Islet precursor cell (in vitro differentiated cells): ENCODE measurements around the gene CAPN1.

Experiments
- DNase-seq: peaks from one replicate; pipeline ENCODE4 v3.0.0-alpha.2; 2018

The CAPN1 gene

DNA sequence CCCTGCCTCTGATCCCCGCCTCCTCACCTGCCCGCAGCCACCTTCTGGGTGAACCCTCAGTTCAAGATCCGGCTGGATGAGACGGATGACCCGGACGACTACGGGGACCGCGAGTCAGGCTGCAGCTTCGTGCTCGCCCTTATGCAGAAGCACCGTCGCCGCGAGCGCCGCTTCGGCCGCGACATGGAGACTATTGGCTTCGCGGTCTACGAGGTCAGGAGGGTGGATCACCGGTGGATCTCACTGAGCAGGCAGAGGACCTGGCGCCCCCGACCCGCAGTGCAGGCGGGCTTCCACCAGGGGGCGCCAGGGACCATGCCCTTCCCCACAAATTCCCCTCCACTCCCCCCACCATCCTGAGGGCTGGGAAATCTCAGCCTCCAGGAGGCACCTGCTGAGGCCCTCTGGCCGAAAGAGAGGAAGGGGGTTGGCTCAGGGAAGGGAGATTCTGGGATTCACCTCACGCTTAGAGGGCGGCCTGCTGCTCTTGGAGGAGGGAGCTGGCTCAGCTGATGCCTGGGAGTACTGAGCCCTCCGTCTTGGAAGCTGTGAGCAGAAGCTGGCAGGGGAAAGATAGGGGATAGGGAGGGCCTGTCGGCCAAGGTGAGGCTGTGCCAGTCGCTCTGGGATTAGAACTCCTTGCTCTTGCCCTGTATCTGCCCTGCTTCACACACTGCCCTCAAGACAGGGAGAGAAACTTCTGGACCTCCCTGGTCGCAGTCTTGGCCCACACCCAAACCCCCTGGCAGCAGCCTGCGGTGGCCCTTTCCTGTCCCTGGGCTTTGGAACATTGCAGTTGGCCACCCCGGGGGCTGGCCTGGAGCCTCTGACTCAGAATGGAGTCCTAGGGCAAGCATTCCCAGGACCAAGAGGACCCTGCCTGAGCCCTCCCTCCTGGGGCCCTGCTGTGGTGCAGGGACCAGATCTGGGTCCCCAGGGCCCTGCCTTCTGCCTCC, 23.2 kb downstream of the CAPN1 start:
- peak; percentile 85 for DNase-seq

DNA sequence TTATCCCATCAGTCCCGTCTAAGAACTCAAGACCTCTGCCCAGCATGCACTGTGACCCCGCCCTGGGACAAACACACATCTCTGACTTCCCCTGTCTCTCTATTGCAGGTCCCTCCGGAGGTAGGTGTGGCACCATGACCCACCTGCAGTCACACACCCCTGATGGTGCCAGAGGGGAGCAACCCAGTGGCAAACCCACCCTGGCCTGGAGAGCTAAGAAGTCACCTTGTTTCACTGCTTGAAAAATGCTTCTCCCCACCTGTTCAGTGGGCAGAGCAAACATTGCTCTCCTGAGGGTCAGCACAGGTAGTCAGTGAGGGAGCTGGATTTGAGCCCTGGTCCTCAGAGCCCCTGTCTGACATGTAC, 23.9 kb downstream of the CAPN1 start:
- DNase-seq: no peak

DNA sequence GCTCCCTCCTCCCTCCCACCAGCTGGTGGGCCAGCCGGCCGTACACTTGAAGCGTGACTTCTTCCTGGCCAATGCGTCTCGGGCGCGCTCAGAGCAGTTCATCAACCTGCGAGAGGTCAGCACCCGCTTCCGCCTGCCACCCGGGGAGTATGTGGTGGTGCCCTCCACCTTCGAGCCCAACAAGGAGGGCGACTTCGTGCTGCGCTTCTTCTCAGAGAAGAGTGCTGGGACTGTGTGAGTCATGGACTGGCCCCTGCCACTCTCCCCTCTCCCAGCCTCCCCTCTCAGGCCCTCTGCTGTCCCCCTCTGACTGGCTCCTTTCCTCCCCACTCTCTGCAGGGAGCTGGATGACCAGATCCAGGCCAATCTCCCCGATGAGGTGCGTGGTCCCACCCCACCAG, 24.7 kb downstream of the CAPN1 start:
- no peak for DNase-seq

DNA sequence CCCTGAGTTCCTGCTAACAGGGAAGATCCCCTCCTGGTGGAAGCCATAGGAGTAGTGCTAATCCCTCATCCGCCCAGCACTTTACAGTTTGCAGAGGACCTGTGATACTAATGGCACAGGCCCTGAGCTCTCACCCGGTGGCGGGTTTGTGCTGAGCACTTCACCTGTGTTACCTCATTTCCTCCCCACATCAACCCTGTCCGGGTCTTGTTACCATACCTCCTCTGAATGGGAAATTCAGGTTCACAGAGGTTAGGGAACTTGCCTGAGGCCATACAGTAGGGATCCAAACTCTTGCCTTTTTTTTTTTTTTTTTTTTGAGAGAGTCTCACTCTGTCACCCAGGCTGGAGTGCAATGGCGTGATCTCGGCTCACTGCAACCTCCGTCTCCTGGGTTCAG, 25.2 kb downstream of the CAPN1 start:
- no peak for DNase-seq

DNA sequence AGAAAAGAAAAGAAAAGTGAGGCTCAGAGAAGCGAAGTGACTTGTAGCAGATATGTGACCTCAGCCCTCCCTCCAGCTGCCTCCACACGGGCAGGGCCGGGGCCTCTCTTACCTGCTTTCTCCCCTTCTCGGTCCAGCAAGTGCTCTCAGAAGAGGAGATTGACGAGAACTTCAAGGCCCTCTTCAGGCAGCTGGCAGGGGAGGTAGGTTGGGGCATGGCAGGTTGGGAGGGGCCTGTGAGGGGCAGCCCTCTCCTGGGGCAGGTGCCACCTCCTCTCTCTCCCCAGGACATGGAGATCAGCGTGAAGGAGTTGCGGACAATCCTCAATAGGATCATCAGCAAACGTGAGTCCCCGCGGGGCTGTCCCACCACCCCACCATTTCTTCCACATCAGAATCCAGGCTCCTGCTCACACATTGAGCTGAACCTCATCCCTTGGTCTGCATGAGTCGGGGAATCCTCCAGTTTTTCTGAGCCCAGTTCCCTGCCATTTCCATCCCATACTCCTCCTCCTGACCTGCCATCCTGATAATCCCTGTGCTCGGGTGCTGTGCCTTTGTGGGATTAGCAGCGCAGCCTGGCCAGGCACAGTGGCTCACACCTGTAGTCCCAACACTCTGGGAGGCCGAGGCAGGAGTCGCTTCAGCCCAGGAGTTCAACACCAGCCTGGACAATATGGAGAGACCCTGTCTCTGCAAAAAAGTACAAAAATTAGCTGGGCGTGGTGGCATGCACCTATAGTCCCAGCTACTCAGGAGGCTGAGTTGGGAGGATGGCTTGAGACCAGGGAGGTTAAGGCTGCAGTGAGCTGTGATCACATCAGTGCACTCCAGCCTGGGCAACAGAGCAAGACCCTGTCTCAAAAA, 26.4 kb downstream of the CAPN1 start:
- no peak for DNase-seq

DNA sequence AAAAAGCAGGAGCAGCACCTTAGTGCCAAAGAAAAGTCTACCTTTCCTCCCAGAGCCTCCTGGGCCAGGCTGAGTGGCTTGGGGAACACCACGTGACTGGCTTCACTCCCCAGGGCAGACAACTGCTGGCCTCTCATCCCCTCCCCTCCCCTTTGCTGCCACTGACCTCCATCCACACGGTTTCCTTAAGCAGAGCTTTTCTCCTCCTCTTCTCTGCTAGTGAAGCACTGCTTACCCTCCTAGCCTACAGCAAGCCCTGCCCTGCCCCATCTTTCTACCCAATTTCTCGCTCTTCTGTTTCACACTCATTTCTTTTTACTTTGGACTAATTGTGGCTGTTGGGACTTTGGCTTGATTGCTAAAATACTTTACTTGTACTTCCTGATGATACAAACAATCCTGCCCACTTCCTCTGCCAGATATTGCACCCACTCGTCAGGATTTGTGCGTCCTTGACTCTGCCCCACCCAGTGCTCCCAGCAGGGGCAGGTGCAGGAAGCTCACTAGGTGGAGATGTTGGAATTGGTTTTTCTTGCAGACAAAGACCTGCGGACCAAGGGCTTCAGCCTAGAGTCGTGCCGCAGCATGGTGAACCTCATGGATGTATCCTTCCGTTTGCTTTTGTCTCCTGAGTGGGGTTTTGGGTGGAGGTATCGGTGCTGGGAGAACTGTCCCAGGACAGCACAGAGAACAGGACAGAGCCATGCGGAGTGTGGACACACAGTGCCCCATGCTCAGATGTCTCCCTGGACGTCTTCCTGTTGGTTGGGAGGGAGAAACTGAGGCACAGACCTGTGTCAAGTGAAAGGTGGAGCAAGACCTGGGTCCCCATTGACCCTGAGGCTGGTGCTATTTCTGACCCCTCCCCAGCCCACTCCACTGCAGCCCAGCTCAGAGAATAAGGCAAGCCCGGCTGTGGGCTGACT, 27.3 kb downstream of the CAPN1 start:
- DNase-seq: no peak

DNA sequence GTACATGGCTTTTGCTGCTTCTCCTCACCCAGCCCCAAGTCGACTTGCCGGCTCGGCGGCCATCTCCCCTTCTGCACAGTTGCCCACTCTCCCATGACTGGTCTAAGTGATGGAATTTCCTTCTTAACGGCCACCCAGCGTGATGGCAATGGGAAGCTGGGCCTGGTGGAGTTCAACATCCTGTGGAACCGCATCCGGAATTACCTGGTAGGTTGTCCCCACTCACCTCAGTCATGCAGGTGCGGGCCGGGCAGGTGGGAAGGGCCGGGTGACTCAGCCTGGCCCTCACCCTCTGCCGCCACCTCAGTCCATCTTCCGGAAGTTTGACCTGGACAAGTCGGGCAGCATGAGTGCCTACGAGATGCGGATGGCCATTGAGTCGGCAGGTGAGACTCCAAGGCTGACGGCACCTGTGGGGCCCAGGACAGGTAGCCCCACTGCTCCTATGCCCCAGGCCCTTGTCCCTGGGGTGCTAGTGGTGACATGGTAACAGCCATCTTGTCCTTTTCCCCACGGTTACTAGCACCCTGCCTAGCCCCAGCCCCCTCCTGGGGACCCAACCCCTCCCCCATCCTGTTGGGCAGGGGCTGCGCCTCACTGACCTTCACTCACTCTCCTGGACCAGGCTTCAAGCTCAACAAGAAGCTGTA, 28.1 kb downstream of the CAPN1 start:
- no peak for DNase-seq

DNA sequence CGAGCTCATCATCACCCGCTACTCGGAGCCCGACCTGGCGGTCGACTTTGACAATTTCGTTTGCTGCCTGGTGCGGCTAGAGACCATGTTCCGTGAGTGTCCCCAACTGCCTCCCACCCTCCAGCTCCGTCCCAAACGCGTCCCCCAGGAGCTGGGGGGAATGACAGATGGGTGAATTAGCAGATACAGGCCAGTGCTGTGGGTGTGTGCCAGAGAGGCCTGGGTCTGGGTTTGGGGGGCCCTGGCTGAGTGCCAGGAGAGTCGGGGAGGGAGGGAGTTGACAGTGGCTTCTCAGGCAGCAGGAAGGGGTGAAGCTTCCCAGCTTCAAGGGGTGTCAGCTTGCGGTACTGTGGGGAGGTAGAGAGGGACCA, 28.6 kb downstream of the CAPN1 start:
- DNase-seq: no peak

DNA sequence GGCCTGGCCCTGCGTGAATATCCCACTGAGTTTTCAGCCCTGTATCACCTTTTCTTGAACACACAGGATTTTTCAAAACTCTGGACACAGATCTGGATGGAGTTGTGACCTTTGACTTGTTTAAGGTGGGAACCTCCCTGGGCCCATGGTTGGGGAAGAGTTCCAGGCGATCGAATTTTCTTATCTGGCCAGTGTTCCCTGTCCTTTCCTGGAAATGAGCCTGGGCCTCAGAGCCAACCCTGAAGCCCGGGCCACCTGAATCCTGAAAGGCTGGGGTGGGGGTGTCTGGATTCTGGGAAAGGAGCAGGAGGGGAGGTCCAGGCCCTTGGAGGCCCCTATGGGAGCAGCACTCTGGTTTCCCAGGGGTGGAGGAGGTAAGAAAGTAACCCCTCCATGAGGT, 29.0 kb downstream of the CAPN1 start:
- no peak for DNase-seq

DNA sequence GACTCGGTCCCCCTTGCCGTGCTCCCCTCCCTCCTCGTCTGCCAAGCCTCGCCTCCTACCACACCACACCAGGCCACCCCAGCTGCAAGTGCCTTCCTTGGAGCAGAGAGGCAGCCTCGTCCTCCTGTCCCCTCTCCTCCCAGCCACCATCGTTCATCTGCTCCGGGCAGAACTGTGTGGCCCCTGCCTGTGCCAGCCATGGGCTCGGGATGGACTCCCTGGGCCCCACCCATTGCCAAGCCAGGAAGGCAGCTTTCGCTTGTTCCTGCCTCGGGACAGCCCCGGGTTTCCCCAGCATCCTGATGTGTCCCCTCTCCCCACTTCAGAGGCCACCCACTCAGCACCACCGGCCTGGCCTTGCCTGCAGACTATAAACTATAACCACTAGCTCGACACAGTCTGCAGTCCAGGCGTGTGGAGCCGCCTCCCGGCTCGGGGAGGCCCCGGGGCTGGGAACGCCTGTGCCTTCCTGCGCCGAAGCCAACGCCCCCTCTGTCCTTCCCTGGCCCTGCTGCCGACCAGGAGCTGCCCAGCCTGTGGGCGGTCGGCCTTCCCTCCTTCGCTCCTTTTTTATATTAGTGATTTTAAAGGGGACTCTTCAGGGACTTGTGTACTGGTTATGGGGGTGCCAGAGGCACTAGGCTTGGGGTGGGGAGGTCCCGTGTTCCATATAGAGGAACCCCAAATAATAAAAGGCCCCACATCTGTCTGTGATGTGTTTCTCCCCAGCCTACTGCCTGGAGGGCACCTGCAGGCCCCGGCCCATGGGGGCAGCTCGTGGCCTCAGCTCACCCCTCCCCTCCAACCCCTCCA, 29.8 kb downstream of the CAPN1 start:
- DNase-seq: no peak

DNA sequence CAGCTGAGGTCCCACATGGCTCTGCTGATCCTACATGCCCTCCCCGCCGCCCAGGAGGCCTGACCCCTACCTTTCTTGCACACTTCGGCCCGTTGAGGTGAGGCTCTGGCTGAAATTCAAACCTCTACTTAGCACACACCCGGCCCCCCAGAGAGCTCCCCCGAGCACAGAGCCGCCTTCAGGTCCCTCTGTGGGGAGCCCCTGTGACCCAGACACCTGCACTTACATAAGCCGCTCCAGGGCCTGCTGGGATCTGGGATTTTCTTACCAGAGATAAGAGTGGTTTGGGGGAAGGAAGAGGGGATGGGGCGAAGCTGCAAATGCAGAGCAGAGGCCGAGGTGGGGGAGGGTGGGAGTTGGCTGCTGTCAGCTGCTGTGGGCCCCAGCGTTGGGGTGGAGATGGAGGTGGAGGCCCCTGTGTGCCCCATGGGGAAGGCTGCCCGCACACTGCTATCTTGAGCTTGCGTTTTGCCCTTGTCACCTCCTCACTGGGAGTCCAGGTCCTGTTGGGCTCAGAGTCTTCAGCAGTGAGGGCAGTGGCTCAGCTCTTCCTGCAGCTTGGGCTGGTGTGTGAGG, 30.6 kb downstream of the CAPN1 start:
- DNase-seq: no peak

DNA sequence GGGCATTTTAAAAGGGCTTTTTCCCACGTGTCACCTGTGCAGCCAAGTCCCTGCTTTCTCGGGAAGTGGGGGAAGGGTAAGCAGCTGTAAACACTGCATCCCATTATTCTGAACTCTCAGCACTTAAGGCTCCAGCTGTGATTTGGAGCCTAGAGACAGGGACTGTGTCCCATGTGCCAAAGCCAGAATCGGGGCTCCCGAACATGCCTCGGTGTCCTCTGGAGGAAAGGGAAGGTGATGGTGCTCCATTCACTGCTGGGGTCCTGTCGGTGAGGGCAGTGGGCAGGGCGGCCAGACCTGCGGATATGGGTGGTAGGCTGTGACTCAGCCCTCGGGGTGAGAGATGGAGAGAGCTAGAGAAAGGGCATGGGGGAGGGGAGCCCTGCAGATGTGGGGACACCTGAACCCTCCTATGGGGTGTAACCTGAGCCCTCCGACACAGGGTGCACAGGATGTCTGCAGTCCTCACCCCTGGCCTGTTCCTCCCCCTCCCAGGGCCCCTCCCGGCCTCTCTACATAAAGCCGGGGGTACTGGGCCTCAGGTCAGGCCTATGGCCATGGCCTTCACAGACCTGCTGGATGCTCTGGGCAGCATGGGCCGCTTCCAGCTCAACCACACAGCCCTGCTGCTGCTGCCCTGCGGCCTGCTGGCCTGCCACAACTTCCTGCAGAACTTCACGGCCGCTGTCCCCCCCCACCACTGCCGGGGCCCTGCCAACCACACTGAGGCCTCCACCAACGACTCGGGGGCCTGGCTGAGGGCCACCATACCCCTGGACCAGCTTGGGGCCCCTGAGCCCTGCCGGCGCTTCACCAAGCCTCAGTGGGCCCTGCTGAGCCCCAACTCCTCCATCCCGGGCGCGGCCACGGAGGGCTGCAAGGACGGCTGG, 31.8 kb downstream of the CAPN1 start:
- no peak for DNase-seq

DNA sequence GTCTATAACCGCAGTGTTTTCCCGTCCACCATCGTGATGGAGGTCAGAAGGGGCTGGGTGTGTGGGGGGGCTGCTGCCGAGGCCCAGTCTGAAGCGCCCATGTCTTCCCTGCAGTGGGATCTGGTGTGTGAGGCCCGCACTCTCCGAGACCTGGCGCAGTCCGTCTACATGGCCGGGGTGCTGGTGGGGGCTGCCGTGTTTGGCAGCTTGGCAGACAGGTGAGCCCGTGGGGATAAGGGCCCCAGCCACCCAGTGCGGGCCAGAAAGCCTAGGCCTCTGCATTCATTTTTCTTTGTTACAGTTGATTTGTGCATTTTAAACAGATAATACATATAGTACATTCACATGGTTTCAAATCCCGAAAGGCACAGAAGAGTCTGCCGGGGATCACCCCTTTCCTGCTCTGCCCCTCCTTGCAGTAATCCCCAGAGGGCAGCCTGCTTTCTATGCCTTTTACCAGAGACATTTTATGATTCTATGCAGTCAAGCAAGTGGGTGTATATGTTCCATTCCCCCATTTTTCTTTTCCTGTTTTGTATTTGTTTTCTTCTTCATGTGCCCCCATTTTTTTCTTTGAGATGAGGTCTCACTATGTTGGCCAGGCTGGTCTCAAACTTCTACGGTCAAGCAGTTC, 32.6 kb downstream of the CAPN1 start:
- DNase-seq: no peak

DNA sequence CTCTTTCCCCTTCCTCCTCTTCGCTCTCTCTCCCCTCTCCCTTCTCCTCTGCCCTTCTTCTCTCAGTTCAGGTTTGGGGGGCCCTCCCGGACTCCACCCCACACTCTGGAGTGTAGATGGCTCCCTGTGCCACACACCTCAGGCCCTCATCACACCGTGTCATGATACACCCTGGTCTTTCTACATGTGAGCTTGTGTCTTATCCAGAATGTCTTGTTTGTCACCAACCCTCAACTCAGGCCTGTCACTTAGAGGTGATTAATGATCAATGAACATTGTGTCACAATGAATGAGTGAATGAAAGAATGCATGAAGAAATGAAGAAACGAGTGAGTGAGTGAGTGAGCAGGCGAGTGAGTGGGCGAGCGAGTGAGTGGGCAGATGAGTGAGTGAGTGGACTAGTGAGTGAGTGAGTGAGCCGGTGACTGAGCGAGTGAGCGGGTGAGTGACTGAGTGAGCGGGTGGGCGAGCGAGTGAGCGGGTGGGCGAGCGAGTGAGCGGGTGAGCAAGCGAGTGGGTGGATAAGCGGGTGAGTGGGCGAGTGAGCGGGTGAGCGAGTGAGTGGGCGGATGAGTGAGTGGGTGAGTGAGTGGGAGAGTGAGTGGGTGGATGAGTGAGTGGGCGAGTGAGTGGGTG, 33.8 kb downstream of the CAPN1 start:
- no peak for DNase-seq

DNA sequence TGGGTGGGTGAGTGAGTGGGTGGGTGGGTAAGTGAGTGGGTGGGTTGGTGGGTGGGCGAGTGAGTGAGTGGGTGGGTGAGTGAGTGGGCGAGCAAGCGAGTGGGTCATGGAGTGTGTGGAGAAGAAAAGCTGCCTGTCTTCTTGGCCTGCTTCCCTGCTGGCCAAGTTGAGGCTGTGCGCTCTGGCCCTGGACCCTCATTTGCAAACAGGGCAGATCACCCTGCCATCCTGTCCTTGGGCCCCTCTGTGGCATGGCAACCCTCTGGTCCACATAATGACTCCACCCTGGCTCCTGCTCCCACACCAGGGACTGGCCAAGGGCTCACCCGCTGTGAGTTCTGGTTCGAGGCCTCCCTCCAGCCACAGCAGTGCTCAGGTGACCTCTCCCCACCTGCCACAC, 35.1 kb downstream of the CAPN1 start:
- no peak for DNase-seq

DNA sequence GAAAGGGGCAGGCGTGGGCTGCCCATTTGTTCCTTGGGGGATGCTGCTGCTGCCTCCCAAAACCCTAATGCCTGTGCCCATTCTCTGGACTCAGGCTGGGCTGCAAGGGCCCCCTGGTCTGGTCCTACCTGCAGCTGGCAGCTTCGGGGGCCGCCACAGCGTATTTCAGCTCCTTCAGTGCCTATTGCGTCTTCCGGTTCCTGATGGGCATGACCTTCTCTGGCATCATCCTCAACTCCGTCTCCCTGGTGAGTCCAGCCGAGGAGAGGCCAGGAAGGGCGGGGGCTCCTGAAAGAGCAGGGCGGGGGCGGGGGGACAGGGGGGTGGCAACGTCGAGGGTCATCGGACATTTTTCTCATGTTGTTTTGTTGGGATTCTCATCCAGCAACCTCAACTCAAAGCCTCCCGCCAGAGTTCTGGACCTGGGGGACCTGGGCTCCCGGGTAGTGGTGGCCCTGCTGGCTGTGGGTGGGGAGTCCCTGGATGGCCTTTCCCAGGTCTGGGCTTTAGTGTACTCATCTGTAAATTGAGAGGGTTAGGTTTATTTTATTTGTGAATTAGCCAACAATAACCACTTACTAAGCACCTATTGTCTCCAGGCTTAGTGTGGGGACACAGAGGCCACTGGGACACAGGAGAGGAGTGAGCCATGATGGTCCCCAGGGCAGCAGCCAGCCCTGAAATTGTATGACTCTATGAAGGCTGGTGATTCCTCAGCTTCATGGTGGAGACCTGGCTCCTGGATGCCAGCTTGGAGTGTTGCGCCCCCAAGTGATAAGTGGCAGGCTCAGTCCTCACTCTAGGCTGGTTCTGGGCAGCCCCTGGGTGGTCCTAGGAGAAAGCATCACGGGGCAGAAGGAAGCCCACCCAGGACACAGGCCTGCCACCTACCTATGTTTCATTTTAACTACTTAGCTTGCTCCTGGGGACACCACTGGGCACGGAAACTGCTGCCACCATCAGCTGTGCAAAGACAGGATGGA, 36.0 kb downstream of the CAPN1 start:
- no peak for DNase-seq

DNA sequence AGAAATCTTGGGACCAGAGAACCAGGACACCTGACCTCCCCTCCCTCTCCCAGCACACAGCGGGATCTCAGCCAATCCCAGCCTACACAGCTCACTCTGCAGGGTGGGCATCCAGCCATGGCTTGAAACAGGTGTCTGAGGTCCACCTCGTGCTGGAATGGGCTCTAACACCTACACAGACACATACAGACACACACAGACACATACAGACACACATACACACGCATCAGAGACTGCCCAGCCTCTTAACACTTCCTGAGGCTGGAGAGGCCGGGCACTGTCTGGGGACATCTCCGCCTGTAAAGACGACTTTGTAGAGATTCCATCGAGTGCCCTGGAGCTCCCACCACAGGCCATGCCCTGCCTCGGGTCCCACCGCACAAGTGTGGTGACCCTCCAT, 36.7 kb downstream of the CAPN1 start:
- peak; percentile 30 for DNase-seq

DNA sequence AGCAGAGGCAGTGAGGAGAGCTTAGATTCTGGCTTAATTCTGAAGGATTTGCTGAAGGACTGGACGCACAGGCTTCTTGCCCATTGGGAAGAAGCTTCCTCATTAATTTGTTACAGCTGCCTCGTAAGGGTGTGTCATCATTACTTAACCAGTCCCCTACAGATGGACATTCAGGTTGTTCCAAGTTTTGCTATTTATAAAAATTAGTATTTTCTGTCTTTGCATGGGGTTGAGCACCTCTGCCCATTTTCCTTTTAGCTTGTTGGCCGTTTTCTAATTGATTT, 38.1 kb downstream of the CAPN1 start:
- DNase-seq: no peak
